Cardiac muscle cell (in vitro differentiated cells and primary cell): ENCODE measurements around the gene FGF5. TPM values are rescaled to one million over a fixed set of nuclear protein-coding genes. Genes with fewer than 3 reads are reported as not detected.
A peak's percentile ranks its signal among the peaks of the same experiment; 100 is the strongest.

ENCODE experiments used
- DNase-seq, 2 donors: peaks; one replicate each; pipeline versions ENCODE4 v3.0.0 to v3.0.0-alpha.2; 2010 to 2017; ENCODE audit warnings: low read depth in 1 of 2, low spot score in 1 of 2
- H3K27ac ChIP-seq: fragments of 200-600 bp; sonication (generic); 2 replicates; pipeline ENCODE4 v1.5.1; 2016
- H3K27me3 ChIP-seq: fragments of 200-600 bp; sonication (generic); 2 replicates; pipeline ENCODE4 v1.6.0; 2016; ENCODE audit warnings: control low read depth
- H3K36me3 ChIP-seq: fragments of 200-600 bp; sonication (generic); 2 replicates; pipeline ENCODE4 v1.5.1; 2016; ENCODE audit warnings: control low read depth
- H3K4me1 ChIP-seq: fragments of 200-600 bp; sonication (generic); 2 replicates; pipeline ENCODE4 v1.8.1; 2017; ENCODE audit warnings: low read depth, mild to moderate bottlenecking, mixed run types
- H3K4me3 ChIP-seq: fragments of 200-600 bp; sonication (generic); 2 replicates; pipeline ENCODE4 v1.5.1; 2016; ENCODE audit warnings: mild to moderate bottlenecking
- H3K9me3 ChIP-seq: fragments of 200-600 bp; sonication (generic); 2 replicates; pipeline ENCODE4 v1.5.1; 2017; ENCODE audit warnings: low read depth, mild to moderate bottlenecking, control low read depth
- CTCF ChIP-seq: IDR thresholded peaks from 2 replicates; pipeline ENCODE4 v1.5.1; 2012; ENCODE audit warnings: low read depth, mild to moderate bottlenecking, low read length
- polyA plus RNA-seq: library from polyadenylated mRNA; unstranded; fragments of >200 nt; fragmentation: Nextera tagmentation; extraction: Ambion mirVana; gene quantifications from 2 replicates; pipeline ENCODE4 v1.2.1, GENCODE V29; 2016
- total RNA-seq: library from RNA; depleted of rRNA; stranded (reverse); fragments of >200 nt; gene quantifications from 2 replicates; pipeline ENCODE4 v1.2.3, GENCODE V29; 2016

FGF5 gene
- total and polyA plus RNA-seq, 2 experiments from 2014 or later: 0.21 to 2.0 TPM

DNA sequence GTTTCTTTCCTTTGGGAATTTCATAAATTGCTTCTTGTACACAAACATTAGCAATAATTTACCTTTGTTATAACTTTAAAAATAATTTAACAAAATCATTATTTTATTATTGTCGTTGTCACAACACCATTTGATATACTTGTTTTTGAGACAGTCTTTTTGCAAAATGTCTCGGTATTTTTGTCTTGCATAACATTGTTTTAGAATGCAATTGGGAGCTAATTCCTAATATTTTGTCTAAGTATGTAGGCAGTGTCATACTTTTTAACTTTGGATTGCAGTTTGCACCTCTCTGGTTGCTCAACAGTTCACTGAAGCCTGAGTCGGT lies 68.7 kb downstream of the FGF5 start:
- Histone ChIP-seq H3K4me3 (peak overlapping the region; percentile 63), H3K9me3 (no peaks in the 10 kb centered on the region), H3K27ac (no peak overlapping the region), H3K27me3 (peaks cover 22% of the 10 kb centered on the region), H3K4me1 (peaks cover 2% of the 10 kb centered on the region), H3K36me3 (no peaks in the 10 kb centered on the region)
- no peak for TF ChIP-seq CTCF
- no peak for DNase-seq

- TF ChIP-seq CTCF: peak; percentile 49
- Histone ChIP-seq H3K4me1 (no peaks in the 10 kb centered on the region), H3K27me3 (peaks cover 22% of the 10 kb centered on the region), H3K9me3 (no peaks in the 10 kb centered on the region), H3K36me3 (no peaks in the 10 kb centered on the region), H3K27ac (no peak within 1 kb of the TSS), H3K4me3 (peak within 1 kb of the TSS; percentile 63)
- DNase-seq: peak; percentile 91 to 92
Measured at GRCh38 chr4:80335554-80336358, 69.3 kb downstream of the FGF5 start, which contains the start of gene CFAP299. CFAP299 (plus strand) TSS chr4:80335730.

GRCh38 chr4:80336582-80336981 lies 70.1 kb downstream of the FGF5 start:
- no peak overlapping the region for H3K27ac ChIP-seq
- no peaks in the 10 kb centered on the region for H3K9me3 ChIP-seq
- DNase-seq: peak; percentile 35 to 63
- H3K27me3 ChIP-seq: peaks cover 16% of the 10 kb centered on the region
- H3K36me3 ChIP-seq: no peaks in the 10 kb centered on the region
- no peaks in the 10 kb centered on the region for H3K4me1 ChIP-seq
- peak; percentile 43 for TF ChIP-seq CTCF
- H3K4me3 ChIP-seq: no peak overlapping the region

DNA sequence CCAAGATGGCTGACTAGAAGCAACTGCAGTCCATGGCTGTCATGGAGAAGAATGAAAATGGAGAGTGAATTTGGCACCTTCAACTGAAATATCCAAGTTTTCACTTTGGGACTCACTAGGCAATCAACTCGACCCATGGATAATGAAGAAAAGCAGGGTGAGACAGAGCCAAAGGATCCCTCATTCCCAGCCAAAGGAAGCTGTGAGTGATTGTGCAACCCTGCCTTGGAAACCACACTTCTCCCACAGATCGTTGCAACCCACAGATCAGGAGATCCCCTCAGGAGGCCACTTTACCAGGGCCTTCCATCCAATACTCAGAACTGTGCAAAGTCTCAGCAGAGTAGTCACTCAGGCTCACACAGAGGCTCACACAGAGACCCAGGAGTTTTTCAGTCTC lies 73.6 kb downstream of the FGF5 start:
- H3K4me1 ChIP-seq: no peaks in the 10 kb centered on the region
- H3K27ac ChIP-seq: no peak overlapping the region
- no peaks in the 10 kb centered on the region for H3K36me3 ChIP-seq
- H3K27me3 ChIP-seq: peaks cover 9% of the 10 kb centered on the region
- TF ChIP-seq CTCF: no peak
- peak in 1 of 2 donors; percentile 65 for DNase-seq
- no peak overlapping the region for H3K4me3 ChIP-seq
- H3K9me3 ChIP-seq: no peaks in the 10 kb centered on the region

Other genes with a start within 250 kb of the FGF5 start
- gene ANTXR2, start 193.4 kb upstream of the FGF5 start, total RNA-seq: 66.7 and 70.6 TPM in 2 replicates
- 79.6 and 101 TPM in 2 replicates for gene ANTXR2, start 193.4 kb upstream of the FGF5 start, polyA plus RNA-seq
- 6.3 and 18.8 TPM in 2 replicates for gene PRDM8, start 69.2 kb upstream of the FGF5 start, total RNA-seq
- 6.2 and 11.3 TPM in 2 replicates for gene PRDM8, start 69.2 kb upstream of the FGF5 start, polyA plus RNA-seq
- gene CFAP299, start 69.1 kb downstream of the FGF5 start, total RNA-seq: 1.4 and 2.0 TPM in 2 replicates
- 0.24 and 0.34 TPM in 2 replicates for gene CFAP299, start 69.1 kb downstream of the FGF5 start, polyA plus RNA-seq